ENCODE results near the gene C3orf49. TPM values are rescaled to one million over a fixed set of nuclear protein-coding genes. Genes with fewer than 3 reads are reported as not detected.

Gene C3orf49
- total and polyA plus RNA-seq, 9 of the 15 experiments (the other 6 are each of a cell fraction or from before 2014, with no cell fraction given) = not detected

- TF ChIP-seq, protein P1, sequence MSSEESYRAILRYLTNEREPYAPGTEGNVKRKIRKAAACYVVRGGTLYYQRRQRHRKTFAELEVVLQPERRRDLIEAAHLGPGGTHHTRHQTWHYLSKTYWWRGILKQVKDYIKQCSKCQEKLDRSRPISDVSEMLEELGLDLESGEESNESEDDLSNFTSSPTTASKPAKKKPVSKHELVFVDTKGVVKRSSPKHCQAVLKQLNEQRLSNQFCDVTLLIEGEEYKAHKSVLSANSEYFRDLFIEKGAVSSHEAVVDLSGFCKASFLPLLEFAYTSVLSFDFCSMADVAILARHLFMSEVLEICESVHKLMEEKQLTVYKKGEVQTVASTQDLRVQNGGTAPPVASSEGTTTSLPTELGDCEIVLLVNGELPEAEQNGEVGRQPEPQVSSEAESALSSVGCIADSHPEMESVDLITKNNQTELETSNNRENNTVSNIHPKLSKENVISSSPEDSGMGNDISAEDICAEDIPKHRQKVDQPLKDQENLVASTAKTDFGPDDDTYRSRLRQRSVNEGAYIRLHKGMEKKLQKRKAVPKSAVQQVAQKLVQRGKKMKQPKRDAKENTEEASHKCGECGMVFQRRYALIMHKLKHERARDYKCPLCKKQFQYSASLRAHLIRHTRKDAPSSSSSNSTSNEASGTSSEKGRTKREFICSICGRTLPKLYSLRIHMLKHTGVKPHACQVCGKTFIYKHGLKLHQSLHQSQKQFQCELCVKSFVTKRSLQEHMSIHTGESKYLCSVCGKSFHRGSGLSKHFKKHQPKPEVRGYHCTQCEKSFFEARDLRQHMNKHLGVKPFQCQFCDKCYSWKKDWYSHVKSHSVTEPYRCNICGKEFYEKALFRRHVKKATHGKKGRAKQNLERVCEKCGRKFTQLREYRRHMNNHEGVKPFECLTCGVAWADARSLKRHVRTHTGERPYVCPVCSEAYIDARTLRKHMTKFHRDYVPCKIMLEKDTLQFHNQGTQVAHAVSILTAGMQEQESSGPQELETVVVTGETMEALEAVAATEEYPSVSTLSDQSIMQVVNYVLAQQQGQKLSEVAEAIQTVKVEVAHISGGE (CRISPR knock-in tag; IDR thresholded peaks at IDR 0.05) = peak in 1 of 3 experiments; percentile 22; a peak in 1 of 6 replicates
- TF ChIP-seq FOXK2 (conservative IDR thresholded peaks at IDR 0.05 in 1 of 2, IDR thresholded peaks at IDR 0.05 in 1 of 2; ENCODE audit: low read depth in 2 of 2) = no peak
- no peak for TF ChIP-seq HMGXB4 (CRISPR knock-in tag; IDR thresholded peaks at IDR 0.05)
- TF ChIP-seq NFRKB (IDR thresholded peaks at IDR 0.05; ENCODE audit: low read depth) = 0 out of 2 replicates have a peak, but pooled peaks have one; percentile 42
- TF ChIP-seq PHF8 (IDR thresholded peaks at IDR 0.05; ENCODE audit: borderline replicate concordance, low read length) = peak; percentile 29; the same call in 1 of the 2 replicates
- no peak for TF ChIP-seq CBX2 (IDR thresholded peaks at IDR 0.05; ENCODE audit: insufficient read depth, low read length, poor library complexity, severe bottlenecking)
- TF ChIP-seq WHSC1 (IDR thresholded peaks at IDR 0.05; ENCODE audit: low read length) = no peak
- 0 out of 4 replicates have a peak, but pooled peaks of 1 of the 2 experiments have one; percentile 23 for TF ChIP-seq MNT (conservative IDR thresholded peaks at IDR 0.05)
- no peak for TF ChIP-seq ZNF77 (CRISPR knock-in tag; IDR thresholded peaks at IDR 0.05)
- TF ChIP-seq, protein P2, sequence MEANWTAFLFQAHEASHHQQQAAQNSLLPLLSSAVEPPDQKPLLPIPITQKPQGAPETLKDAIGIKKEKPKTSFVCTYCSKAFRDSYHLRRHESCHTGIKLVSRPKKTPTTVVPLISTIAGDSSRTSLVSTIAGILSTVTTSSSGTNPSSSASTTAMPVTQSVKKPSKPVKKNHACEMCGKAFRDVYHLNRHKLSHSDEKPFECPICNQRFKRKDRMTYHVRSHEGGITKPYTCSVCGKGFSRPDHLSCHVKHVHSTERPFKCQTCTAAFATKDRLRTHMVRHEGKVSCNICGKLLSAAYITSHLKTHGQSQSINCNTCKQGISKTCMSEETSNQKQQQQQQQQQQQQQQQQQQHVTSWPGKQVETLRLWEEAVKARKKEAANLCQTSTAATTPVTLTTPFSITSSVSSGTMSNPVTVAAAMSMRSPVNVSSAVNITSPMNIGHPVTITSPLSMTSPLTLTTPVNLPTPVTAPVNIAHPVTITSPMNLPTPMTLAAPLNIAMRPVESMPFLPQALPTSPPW (CRISPR knock-in tag; IDR thresholded peaks at IDR 0.05) = peak; percentile 88
- TF ChIP-seq HDAC2 (IDR thresholded peaks at IDR 0.05) = no peak
- no peak for TF ChIP-seq JUNB (CRISPR knock-in tag; conservative IDR thresholded peaks at IDR 0.05)
- no peak for TF ChIP-seq ZBTB33 (CRISPR knock-in tag; IDR thresholded peaks at IDR 0.05)
- TF ChIP-seq MAZ (CRISPR knock-in tag; conservative IDR thresholded peaks at IDR 0.05 in 1 of 2, IDR thresholded peaks at IDR 0.05 in 1 of 2) = 0 out of 4 replicates have a peak, but pooled peaks of 1 of the 2 experiments have one; percentile 19
These were observed 45.2 kb downstream of the C3orf49 start (continued) for GRCh38 chr3:63864008-63864964.

Data from K562 (cell line).